HG03060 (cell line): ENCODE results near the gene MBNL1.
"Not testable (repeated sequence)": the region's sequence is repeated elsewhere in the genome, so short reads cannot be mapped to it uniquely, and the experiment has no call there.

ENCODE experiments used
- ATAC-seq: cut with Tn5 transposase; IDR thresholded peaks from one replicate; pipeline ENCODE4 v1.9.1; 2021; ENCODE audit warnings: low read depth, moderate number of reproducible peaks; ENCODE audit not compliant: unreplicated experiment

MBNL1 gene

DNA sequence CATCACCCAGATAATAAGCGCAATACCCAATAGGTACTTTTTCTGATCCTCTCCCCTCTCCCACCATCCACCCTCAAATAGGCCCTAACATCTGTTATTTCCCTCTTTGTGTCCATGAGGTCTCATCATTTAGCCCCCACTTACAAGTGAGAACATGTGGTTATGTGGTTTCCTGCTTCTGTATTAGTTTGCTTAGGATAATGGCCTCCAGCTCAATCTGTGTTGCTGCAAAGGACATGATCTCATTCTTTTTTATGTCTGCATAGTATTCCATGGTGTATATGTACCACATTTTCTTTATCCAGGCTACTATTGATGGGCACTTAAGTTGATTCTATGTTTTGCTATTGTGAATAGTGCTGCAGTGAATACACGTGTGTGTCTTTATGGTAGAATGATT is 165.4 kb downstream of the MBNL1 start:
- ATAC-seq, result no peak

DNA sequence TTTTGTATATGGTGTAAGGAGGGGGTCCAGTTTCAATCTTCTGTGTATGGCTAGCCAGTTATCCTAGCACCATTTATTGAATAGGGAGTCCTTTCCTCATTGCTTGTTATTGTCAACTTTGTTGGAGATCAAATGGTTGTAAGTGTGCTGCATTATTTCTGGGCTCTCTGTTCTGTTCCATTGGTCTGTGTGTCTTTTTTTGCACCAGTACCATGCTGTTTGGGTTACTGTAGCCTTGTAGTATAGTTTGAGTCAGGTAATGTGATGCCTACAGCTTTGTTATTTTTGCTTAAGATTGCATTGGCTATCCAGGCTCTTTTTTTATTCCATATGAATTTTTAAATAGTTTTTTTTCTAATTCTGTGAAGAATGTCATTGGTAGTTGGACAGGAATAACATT is 166.5 kb downstream of the MBNL1 start:
- ATAC-seq, result not testable (repeated sequence)

DNA sequence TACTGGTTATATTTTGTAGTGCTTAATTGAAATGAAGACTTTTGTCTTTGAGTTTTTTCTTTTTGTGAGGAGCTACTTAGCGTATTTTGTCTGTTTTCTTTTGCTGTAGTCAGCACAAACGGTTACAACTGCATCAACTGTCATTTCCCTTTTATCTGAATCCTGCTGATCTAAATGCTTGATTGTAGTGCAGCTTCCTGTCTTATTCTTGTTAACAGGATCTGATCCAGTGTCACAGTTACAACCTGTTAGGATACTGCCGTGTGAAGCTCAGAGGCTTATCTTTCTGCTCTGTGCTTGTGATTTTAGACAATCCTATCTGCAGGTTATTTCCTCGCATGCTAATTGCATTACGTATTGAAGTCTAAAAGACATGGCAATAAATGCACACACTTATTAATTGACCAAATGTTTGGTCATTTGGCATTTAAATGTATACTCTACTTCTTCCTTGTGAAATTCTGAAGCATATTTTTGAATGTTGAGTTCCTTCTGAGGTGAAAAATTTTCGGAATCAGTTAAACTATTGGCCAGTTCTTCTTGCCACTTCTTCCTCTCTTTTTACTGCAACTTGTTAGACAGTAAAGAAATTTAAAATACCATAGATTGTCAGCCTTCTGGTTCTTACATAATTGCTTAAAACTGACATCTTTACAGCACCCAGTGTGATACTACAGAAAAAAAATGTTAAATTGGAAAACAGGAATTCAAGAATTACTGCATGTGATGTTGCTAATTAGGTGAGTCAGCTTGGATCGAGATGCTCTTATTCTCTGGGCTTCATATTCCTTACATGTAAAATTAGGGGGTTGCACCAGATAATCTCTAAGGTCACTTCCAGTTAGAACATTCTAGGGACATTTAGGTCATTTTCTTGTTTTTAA is 168.2 kb downstream of the MBNL1 start:
- ATAC-seq, result no peak

DNA sequence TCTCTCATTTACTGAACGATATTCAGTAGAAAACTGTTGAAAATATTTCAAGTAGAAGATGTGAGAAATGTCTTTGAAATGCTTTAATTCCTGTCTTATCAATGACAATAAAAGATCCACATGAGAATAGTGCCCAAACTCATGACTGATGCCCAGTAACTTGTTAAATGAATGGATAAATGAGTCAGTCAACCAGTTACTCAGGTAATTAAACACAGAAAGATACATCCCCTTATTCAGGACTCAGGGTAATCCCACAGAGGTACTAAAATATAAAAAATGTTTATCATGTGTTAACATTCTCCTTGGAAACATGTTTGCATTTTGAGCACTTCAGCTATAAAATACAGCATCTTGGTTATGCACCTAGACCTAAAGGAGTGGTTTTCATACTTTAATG is 169.5 kb downstream of the MBNL1 start:
- ATAC-seq, result no peak

DNA sequence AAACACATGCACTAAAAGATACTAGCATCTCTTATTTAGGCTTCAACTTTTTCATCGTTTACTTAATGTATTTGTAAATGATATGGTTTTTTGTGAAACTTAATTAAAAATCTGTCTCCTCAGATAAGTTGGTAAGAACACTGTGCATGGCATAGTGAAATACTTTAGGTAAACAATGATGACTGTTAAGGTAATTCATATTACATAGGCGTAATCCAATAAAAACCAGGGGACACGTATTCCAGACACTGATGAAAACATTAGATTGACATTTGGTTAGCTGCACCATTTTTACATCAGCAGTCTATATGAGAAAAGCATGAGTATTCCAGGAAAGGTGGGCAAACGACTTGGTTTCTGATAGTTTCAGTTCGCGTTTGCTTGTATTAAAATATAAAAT is 170.0 kb downstream of the MBNL1 start:
- no peak for ATAC-seq

DNA sequence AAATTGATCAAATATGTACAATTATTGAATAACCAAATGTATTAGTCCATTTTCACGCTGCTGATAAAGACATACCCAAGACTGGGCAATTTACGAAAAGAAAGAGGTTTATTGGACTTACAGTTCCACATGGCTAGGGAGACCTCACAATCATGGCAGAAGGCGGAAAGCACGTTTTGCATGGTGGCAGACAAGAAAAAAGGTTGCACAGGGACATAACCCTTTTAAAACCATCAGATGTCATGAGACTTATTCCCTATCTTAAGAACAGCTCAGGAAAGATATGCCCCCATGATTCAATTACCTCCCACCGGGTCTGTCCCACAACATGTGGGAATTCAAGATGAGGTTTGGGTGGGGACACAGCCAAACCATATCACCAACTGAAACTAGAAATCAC is 171.5 kb downstream of the MBNL1 start:
- ATAC-seq, result not testable (repeated sequence)

DNA sequence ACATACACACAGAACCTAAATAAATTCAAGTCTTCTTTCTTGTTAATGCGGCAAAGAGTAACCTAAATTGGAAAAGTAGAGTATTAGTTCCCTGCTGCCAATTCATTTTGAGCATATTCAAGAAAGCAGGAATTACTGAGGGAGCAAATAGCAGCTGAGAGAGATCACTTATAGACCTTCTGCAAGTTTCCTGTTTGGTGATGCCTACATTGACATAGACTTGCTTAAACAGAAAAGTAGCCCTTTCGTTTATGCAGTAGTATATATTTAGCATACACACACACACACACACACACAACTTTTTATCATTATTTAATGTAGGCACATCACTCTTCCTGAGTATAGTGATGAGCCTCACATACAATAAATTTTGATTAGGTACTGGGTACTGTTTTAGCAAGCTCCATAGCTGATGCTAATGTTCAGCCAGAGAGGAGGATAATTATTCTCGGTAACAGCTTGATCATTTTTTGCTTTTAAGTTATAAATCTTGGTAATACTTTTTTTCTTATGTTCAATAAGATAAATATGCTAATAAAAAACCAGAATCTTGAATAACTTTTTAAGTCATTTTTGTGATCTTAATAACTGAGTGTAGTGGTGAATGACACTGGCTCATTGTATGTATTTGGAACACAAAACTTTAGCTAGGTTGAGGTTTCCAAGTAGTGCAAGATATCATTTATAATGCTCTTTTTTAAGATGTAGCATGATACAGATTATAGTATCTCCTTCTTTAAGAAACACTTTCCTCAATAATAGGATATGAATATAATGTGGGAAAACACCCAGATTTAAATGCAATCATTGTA is 174.7 kb downstream of the MBNL1 start:
- ATAC-seq, result no peak

DNA sequence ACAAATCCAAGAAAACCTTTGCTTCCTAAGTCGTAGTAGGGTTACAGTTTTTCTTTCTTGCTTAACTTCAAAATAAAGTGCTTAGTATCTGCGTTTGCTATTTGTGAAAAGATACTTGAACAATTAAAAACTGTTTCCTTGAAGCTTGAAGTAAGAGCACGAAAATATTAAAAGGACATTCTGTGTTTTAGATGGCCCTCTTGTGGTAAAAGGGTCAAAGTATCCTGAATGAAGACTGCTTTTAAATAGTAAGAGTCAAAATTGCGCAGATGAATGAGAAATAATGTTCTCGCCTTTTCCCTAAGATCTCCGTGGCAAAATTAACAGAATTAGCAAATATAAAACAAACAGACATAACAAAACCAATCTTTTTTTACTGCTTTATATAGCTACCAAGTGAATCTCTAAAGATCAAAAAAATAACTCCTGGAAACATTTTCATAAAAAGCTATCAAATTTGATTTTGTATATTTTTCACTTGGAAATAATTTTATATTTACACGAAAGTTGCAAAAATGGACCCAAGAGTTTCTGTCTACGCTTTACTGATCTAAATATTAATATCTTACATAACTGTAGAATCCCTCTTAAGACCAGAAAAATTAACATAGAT is 175.4 kb downstream of the MBNL1 start:
- ATAC-seq, result no peak

DNA sequence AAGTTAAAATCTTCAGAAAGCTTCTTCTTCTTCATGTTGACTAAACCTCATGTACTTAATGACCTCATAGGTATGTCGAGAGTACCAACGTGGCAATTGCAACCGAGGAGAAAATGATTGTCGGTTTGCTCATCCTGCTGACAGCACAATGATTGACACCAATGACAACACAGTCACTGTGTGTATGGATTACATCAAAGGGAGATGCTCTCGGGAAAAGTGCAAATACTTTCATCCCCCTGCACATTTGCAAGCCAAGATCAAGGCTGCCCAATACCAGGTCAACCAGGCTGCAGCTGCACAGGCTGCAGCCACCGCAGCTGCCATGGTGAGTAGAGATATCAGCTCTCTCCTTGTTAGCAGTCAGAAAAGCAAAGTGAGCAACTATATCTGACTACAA is 176.5 kb downstream of the MBNL1 start:
- no peak for ATAC-seq

DNA sequence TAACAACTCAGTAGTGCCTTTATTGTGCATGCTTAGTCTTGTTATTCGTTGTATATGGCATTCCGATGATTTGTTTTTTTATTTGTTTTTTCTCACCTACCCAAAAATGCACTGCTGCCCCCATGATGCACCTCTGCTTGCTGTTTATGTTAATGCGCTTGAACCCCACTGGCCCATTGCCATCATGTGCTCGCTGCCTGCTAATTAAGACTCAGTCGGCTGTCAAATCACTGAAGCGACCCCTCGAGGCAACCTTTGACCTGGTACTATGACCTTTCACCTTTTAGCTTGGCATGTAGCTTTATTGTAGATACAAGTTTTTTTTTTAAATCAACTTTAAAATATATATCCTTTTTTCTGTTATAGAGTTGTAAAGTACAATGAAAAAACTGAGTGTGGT is 177.8 kb downstream of the MBNL1 start:
- ATAC-seq, result no peak

DNA sequence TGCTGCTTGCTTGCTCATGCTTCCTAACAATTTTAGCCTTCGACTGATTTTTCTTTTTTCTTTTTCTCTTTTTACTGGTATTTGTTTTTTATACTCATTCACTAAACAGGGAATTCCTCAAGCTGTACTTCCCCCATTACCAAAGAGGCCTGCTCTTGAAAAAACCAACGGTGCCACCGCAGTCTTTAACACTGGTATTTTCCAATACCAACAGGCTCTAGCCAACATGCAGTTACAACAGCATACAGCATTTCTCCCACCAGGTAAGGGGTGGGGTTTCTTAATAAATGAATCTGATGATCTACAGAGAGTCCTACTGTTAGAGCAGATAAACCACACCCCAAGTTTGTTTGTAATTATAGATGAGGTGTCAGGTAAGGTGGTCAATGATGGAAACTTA is 178.8 kb downstream of the MBNL1 start:
- ATAC-seq, result no peak

DNA sequence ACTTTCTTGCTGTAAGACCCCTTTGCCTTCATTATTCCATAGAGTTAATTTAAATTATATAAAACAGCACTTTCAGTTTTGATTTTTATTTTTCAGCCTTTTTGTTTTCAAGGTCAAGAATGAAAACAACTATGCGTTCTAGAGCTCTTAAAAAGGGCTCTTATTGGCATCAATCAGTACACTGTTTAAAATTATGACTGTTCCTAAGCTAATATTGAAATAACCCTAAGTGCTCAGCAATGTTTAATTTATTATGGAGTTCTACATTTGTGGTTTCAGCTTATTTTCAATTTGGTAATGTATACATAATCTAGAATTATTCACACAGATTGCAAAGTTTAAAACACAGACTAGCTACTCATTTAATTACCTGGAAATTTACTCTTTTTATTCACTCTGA is 179.4 kb downstream of the MBNL1 start:
- no peak for ATAC-seq

DNA sequence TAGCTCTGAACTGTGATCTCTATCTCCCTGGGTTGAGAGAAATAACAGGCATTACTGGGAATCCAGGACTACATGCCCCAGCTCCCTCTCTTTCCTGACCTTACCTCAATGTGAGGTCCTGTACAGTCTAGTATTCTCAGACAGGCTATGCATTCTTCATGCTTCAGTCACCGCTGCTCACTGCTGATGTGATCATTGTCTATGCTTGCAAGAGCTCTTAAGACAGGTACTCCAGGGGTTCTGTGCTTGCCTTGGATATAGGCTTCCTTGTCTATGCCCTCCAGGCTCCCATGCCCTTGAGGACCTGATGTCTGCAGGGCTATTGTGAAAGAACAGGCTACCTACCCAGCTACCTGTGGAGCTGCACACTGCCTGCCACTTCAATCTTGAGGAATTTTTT is 183.6 kb downstream of the MBNL1 start:
- ATAC-seq, result no peak

DNA sequence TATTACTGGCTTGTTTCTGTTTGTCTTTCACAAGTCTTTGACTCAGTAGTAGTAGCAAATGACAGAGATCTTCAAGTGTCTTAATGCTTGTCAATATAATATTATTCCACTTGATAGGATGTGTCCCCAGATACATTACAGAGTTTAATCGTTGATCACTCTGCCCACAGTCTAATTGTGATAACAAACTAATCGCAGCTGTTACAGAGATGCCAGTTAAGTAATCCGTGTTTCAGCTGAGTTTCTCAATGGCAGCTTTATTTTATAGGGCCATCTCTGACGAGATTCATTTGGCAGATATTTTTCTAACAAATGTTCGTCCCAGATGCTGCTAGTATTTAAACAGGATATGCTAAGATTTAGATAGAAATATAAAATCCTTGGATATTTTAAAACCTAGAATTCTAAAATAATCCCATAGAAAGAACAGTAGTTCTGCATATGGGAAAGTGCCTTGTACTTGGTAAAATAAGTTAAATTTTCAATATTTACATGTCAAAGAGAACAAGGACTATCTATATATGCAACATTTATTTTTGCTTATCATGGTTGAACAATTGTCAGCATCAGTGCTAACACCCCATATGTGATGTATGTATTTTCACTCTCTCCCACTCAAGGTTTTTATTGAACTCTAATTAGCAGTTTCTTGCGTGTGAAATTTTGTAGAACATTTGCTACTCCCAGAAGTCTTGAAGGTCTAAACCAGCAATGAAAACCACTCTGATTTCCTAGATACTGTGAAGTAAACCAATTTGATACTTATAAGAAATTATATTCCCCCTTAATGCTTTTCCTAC is 185.5 kb downstream of the MBNL1 start:
- ATAC-seq, result no peak

DNA sequence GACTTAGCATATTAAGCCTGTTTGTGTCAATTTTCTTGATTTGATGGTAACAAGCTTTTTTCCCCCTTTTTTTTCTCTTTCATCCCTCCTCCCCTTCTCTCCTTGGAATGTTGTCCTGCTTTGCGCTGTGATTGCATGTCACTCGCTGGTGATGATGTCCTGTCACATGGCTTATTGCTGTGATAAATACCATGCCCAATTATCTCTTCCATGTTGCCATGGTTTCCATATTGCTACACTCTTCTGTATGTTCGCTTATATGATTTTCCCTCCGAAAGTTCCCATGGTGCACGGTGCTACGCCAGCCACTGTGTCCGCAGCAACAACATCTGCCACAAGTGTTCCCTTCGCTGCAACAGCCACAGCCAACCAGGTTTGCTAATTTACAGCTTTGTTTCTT is 187.3 kb downstream of the MBNL1 start:
- no peak for ATAC-seq

DNA sequence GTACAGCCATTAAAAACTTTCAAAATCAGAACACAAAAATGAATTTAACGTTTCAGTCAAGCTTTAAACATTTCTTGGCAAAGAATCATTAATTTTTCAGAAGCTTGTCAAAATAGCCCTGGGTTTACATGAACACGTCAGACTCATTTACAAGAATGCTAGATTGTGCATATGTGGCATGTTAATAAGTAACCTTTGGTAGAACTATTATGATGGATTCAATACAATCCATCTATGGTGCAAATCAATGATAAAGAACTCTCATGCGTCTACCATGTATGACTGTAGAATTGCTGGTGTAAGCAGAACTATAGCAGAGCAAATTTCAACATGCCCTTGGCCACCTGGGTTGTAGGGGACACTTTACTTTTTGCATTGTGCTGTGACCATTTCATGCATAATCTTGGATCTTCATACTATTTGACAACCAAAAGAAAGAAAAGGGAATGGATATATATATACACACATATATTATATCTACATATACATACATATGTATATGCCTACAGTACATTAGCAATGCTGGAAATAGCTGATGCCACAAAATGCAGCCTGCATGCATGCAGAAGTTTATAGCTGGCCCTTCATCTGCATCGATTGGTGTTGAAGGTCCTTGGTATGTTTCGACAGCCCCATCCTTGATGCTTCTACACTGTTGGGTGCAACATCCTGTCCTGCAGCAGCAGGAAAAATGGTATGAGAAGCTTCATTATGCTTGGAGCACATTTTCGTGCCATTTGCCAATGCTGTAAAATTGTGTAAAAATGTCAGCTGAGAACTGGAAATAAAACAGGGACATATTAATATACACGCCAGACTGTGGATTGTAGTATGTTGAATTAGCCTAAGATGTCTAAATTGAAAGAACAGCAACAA is 189.0 kb downstream of the MBNL1 start:
- no peak for ATAC-seq

DNA sequence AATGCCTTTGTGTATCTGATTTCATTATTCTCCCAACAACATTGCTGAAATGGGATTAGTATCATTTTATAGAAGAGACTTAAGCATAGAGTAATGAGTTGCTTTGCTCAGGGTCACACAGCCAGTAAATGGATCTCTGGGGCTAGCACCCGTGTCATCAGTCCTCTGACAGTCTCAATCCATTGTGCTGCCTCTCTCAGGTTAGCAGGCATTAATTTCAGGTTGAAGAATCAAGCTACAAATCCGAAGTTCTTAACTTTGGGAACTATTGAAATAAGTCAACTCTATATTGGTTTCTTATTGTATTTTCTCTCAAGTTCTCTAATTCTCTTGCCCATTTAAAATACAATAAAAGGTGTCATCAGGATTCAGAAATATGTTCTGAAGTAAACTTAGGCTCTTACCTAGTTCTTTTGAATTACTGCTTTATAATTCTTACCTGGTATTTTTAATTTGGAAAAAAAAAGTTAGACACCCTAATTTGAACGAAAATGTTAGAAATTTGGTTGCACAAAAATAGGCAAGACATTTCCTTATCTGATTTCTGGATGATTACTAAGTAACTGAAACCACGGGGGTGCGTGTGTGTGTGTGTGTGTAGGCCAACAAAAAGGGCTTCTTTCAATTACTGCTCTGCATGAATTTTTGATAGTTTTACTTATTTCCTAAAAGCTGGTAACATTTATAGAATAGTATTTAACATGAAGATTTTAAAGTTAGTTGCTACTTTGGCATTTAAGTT is 189.8 kb downstream of the MBNL1 start:
- ATAC-seq, result no peak

DNA sequence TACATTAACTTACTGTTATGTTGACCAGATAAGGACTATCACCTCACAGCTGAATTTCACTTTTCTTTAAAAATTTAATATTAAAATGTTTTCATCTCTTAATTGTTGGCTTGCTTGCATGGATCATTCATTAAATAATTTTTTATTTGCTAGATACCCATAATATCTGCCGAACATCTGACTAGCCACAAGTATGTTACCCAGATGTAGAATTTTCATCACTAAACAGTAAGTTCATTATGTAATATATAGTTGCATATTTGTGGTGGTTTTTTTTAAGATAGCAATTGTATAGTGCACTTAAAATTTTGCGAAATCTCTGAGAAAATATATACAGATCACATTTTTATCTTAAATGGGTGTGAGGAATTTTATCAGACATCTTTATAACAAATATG is 190.4 kb downstream of the MBNL1 start:
- ATAC-seq, result no peak

DNA sequence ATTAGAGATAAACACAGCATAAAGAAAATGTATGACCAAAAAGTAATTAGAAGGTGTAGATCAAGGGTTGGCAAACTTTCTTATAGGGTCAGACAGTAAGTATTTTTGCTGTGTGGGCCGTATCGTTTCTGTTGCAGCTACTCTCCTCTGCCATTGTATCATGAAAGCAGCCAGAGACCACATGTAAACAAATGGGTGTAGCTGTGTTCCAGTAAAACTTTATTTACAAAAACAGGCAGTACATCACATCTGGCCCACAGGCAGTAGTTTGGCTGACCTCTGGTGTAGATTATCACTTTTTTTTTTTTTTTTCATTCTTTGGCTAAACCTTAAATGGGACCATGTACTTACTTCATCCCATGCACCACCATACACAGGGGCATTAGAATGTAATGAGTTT is 190.8 kb downstream of the MBNL1 start:
- no peak for ATAC-seq
